Activated T-helper 1 cell treated with anti-CD3 and anti-CD28 coated beads, Interleukin-2, amount 50 U/mL, for 16 hours (primary cell): ENCODE measurements around the gene MRPS30.
"Not testable (repeated sequence)": the region's sequence is repeated elsewhere in the genome, so short reads cannot be mapped to it uniquely, and the experiment has no call there.

Experiments
- DNase-seq, 2 donors: peaks; one replicate each; pipeline ENCODE4 v3.0.0-alpha.2; 2020; ENCODE audit warnings: low read depth in 1 of 2, low spot score in 1 of 2

Gene MRPS30

DNA sequence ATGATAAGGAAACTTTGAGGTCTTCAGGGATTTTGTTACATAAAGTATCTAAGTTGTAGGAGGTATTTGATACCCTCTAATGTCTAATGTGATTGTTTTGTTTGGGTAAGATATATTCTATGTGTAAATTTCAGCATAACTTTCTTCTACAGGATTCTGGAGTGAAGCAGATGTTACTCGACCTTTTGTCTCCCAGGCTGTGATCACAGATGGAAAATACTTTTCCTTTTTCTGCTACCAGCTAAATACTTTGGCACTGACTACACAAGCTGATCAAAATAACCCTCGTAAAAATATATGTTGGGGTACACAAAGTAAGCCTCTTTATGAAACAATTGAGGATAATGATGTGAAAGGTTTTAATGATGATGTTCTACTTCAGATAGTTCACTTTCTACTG, 6.0 kb downstream of the MRPS30 start:
- DNase-seq: no peak

DNA sequence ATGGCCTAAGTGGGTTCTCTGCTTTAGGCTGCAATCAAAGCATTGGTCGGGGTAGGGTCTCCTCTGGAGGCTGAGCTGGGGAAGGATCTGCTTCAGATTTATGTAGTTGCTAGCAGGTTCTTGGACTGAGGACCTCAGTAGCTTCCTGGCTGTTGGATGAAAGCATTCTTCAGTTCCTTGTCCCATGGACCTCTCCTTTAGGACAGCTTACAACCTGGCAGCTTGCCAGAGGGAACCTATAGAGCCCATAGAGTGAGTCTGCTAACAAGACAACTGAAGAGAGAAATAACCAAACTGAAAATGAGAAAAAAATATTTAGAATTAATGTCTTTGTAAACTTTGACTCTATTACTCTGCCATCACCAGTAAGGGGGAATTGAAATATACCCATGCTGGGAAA, 12.4 kb downstream of the MRPS30 start:
- DNase-seq: no peak

DNA sequence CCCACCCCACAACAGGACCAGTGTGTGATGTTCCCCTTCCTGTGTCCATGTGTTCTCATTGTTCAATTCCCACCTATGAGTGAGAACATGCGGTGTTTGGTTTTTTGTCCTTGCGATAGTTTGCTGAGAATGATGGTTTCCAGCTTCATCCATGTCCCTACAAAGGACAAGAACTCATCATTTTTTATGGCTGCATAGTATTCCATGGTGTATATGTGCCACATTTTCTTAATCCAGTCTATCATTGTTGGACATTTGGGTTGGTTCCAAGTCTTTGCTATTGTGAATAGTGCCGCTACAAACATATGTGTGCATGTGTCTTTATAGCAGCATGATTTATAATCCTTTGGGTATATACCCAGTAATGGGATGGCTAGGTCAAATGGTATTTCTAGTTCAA, 15.9 kb downstream of the MRPS30 start:
- not testable (repeated sequence) for DNase-seq

DNA sequence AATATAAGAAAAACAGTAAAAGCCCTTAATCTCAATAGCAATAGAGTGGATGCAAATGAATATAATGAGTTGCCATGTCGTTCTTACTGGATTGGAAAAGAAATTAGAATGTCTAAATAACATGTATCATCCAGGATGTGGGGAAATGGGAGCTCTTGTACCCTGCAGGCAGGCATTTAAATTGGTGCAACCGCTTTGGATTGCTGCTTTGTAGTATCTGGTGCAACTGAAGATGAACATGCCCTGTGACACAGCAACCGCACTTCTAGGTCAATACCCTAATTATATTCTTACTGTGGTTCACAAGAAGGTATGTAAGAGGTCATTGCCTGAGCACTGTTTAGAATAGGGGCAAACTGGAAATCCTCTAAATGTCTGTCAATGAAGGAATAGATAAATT, 18.9 kb downstream of the MRPS30 start:
- no peak for DNase-seq

DNA sequence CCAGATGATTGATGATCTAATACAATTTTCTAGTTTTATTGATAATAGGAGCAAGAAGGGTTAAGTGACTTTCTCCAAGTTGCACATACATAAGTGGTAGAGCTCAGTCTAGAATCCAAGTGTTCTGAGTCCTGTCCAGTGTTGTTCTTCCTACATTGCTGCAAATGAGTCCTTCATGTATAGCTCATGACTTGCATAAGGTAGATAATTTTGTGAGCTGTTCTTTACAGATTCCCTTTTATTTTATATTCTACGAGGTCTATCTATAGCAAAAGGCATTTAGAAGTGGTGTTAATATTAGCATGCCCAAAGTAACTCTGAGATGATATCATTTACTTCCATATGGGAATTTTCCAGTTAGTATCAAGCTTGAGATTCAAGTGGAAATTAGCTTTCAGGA, 20.0 kb downstream of the MRPS30 start:
- DNase-seq: no peak

DNA sequence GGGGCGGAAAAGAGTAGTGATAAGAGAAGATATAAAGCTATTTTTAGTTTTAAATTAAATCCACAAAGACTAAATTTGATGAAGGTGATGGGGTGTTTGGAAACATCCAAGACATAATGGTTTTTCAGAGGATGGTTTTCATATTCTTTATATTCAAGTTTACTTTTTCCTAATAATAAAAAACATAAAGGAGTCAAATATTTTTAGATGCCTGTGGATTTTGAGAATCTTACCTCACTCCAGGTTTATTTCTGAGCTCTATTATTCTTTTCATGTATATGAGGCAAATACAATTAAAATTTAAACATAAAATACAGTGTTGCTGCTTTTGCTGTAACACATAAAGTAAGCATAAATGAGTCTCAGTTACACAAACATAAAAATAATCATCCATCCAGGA, 22.2 kb downstream of the MRPS30 start:
- DNase-seq: no peak

DNA sequence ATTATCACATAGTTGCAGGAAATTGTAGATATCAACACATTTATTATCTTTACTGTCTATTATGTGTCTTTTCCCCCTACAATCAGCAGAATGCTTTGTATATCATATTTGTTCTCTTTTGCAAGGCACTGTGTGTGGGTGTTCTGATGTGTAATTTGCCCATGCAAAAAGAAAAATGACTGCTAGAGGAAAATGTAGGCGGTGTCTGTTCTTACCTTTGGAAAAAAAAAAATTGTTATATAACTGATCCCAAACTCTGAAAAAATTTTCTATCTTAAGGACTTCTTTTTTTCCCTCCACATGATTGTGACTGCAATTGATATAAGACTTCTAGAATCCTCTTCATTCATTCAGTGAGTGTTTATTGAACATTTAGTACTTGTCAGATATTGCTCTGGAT, 24.5 kb downstream of the MRPS30 start:
- DNase-seq: no peak

DNA sequence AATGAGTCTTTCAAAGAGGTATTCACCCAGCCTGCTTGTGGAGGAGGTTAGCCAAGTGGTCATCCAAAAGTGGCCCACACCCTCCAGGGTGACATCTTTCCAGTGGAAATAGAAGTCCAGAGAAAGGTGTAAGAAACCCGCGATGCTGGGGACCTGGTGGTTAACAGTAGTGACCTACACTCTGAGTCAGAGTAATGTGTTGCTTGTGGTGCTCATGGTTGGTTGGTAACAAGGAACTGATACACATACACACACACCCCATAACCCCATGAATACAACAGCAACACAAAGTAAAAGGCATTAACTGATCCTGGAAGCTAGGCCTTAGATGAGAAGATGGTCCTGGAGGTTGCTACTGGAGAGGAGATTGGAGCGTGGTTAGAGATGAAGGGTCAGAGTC, 26.9 kb downstream of the MRPS30 start:
- no peak for DNase-seq

DNA sequence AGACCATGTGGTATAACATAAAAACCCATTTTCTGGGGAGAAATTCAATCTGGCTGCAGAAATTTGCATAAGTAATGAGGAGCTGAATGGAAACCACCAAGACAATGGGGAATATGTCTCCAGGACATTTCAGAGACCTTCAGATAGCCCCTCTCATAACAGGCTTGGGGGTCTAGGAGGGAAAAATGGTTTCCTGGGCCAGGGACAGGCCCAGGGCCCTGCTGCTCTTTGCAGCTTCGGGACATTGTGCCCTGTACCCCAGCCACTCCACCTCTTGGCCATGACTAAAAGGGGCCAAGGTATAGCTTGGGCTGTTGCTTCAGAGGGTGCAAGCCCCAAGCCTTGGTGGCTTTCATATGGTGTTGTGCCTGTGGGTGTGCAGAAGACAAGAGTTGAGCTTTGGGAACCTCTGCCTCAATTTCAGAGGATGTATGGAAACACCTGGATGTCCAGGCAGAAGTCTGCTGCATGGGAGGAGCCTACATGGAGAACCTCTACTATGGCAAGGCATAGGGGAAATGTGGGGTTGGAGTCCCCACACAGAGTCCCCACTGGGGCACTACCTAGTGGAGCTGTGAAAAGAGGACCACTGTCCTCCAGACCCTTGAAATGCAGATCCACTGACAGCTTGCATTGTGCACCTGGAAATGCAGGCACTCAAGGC, 30.4 kb downstream of the MRPS30 start:
- DNase-seq: no peak

DNA sequence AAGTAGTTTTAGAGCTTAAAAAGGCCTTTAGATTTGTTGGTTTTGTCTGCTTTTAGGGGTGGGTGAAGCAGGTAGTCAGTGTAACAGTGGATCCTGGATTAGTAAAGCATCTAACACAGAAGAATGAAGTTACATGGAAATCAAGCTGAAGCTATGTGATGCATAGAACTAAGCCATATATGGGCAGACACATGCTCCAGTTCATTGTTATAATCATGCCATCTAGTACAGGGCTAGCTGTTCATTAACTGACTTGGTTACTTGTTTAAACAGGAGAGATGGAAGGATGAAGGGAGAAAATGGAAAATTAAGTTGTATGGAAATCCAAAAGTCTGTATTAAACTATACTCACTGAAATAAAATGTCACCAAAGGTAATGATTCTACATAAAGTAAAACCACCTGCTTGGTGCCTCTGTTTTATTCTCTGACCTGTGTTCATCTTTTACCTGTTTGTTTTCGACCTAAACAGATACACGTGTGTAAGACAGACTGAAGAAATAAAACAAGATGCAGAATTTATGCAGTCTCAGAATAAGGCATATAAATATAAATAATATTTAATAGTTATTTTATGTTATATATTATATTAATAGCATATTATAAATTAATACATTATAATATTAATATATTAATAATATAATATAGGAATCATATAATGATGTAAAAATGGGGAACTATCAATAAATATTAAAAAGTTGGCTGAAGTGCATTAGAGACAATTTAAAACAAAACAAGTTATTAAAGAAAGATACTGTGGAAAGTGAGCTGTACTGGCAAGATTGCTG, 33.9 kb downstream of the MRPS30 start:
- DNase-seq: no peak

DNA sequence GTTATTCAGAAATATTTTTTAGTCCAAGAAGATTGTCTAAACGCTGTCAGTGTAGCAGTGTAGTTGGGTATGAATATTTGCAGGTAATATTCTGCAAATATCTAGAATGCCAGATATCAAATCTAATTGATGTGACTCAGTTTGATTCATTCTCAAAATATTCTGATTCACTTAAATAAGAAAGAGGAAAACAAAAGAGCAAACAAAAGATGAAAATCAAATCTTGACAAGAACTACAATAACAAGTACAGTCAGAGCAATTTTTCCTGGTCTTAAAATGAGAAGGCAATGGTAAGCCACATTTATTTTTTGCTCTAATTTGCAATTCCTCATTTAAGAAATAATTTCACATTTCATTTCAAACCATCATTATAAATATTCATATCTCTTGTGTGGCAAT, 36.0 kb downstream of the MRPS30 start:
- no peak for DNase-seq

DNA sequence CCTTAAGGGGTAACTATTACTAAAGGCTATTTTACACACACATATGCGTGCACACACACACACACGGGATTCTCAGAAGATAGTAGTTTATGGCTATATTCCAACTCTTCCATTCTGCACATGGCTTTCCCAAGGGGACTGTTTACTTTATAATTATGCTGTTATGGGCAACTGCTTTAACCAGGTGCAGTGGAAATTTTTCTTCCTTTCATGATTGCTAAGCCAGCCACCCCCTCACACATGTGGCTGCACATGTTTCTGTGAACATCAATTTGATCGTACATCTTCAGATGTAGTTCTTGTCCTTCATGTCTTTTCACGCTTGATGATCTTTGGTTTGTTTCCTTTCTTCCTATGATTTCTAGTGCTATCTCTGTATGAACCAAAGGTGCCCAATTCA, 37.0 kb downstream of the MRPS30 start:
- DNase-seq: no peak

DNA sequence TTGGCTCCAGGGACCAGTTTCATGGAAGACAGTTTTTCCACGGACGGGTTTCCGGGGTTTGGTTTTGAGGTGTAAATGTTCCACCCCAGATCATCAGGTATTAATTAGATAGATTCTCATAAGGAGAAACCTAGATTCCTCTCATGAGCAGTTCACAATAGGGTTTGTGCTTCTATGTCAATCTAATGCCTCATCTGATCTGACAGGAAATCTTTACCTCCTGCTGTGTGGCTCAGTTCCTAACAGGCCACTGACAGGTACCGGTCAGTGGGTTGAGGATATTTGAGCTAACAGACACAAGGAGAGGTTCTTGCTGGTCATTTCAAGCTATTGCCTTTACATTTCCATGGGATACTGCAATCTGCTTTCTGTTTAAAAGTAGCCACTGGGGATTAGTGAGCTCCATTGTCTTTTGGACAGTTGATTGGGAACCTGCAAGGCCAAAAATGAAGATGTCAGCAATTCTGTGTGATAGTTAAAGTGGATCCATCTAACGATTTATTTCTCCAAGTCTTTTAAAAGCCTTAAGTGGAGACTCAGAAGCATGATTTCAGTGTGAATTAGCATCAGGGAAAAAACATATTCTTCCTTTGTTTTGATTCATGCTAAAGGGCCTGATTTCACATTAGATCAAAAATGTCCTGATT, 38.6 kb downstream of the MRPS30 start:
- DNase-seq: no peak

DNA sequence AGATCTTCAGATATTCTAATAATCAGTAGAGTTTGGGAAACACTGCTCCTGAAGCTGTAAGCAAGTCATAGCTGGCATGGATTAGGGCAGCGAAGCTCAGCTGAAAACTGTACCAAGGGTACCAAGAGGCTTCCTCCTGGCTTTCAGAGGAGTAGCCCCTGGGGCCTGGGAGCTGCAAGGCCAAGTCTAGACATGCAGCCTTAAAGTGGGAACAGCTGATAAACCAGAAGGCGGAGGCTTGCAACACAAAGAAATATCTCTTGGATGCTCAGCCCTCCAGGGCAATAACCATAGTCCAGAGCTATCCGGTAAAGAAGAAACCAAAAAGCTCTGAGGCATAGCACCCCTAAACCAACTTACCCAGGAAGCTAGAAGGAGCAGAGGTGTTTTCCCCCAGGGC, 51.5 kb downstream of the MRPS30 start:
- DNase-seq: no peak

DNA sequence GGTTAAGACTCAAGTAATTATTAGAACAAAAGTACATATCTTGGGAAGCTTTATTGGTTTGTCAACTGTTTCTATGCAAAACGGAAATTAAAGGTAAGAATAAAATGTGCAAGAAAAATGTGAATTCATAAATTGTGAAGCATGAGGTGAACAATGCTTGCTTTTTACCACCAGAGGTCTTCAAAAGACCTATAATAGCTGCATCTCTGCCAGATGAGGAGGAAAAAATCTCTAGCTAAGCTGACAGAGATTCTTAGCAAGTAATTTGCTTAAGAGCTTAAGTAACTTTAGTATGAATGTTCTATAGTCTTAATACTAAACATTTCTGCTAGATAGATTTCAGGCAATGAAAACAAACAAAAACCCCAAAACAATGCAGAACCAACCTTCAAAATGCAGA, 54.1 kb downstream of the MRPS30 start:
- DNase-seq: no peak
